Adrenal gland (tissue), 5 donors: ENCODE data around the gene SDK1.

Experiments
- POLR2A ChIP-seq, 2 donors: fragments of 450-650 bp; IDR thresholded peaks; one replicate each; pipeline ENCODE4 v1.6.1; 2017; ENCODE audit warnings: antibody characterized with exemption in 2 of 2, mild to moderate bottlenecking in 2 of 2, moderate library complexity in 1 of 2
- TF ChIP-seq, protein P1 (sequence below), 6 experiments: fragments of 450-650 bp in 4 of 6; fragments of 200-600 bp in 2 of 6; sonication (generic) in 1 of 6; IDR thresholded peaks; 1 replicate in 5 of 6; 2 replicates in 1 of 6; pipeline versions ENCODE4 v1.5.1 to v1.8.0; 2016 to 2021; ENCODE audit warnings: antibody characterized with exemption in 6 of 6, mild to moderate bottlenecking in 2 of 6, moderate library complexity in 1 of 6
- donor health status: DM: no; HTN: no; CAD: no.

DNA sequence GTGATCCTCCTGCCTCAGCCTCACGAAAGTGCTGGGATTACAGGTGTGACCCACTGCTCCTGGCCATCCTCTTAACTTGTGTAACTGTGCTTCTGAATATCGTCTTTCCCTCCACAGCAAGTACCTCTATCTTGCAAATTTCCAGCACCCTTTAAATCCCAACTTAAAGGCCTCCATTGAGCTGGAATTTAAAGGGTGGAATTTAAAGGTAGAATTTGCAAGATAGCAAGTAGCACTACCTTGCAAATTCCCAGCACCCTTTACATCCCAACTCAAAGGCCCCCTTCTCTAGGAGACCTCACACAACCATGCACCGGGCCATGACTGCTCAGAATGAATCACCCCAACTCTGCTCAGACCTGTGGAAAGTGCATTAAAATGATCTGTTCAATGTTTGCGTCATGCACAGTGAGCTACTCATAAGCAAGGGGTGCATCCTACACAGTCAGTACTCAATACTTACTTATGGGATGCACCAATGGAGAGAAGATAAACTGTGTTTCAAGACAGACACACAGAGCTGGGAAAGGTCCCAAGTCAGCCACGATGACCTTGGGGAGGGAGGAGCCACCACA lies 17.8 kb upstream of the SDK1 start:
- TF ChIP-seq, protein P1, sequence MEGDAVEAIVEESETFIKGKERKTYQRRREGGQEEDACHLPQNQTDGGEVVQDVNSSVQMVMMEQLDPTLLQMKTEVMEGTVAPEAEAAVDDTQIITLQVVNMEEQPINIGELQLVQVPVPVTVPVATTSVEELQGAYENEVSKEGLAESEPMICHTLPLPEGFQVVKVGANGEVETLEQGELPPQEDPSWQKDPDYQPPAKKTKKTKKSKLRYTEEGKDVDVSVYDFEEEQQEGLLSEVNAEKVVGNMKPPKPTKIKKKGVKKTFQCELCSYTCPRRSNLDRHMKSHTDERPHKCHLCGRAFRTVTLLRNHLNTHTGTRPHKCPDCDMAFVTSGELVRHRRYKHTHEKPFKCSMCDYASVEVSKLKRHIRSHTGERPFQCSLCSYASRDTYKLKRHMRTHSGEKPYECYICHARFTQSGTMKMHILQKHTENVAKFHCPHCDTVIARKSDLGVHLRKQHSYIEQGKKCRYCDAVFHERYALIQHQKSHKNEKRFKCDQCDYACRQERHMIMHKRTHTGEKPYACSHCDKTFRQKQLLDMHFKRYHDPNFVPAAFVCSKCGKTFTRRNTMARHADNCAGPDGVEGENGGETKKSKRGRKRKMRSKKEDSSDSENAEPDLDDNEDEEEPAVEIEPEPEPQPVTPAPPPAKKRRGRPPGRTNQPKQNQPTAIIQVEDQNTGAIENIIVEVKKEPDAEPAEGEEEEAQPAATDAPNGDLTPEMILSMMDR (IDR thresholded peaks at IDR 0.05), result no peak
- TF ChIP-seq POLR2A (IDR thresholded peaks at IDR 0.05), result no peak
